Right lobe of liver (tissue), 4 donors: ENCODE results near the gene MYF6.

Source experiments
- POLR2A ChIP-seq: fragments of 450-650 bp; IDR thresholded peaks from one replicate; pipeline ENCODE4 v1.6.1; 2017; ENCODE audit warnings: antibody characterized with exemption, mild to moderate bottlenecking
- TF ChIP-seq, protein P1 (sequence below), 4 donors: fragments of 200-600 bp in 3 of 4; fragments of 450-650 bp in 1 of 4; IDR thresholded peaks; one replicate each; pipeline versions ENCODE4 v1.5.1 to v1.8.0; 2016 to 2022; ENCODE audit warnings: antibody characterized with exemption in 4 of 4, mild to moderate bottlenecking in 2 of 4
- donor health status: DM: no; HTN: no; CAD: no.
- donor health status: DM: no; HTN: no; CAD: no.
- donor health status: DM: no; HTN: yes; CAD: no.

DNA sequence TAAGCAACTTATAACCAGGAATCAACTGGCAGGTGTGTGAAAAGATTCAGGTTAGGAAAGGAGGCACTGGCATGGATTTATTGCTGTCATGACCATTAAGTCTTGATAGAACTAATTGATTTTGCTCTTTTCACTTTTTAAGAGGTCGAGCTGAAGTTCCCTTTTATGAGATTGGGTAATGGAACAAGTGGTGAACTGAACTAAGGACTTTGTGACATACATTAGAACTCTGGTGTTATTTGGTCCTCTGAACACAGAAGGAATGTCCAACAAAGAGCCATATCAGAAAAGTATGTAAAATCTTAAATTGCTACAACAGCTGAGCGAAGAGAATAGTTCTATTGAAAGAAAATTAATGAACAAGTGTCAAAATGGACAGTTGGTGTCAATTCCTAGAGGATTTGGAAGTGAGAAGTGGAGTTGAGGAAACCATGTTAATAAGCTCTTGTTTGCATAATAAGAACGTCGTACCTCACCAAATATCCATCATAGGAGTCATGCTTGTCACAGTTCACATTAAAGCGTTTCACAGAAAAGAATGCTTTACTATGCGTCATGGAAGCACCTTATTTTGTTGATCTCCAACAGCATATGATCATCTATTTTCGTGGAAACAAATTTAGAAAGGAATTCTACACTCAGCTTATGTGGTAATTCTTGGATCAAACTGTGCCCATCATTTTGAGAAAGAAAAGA is 8.4 kb upstream of the MYF6 start:
- TF ChIP-seq POLR2A = no peak
- TF ChIP-seq, protein P1, sequence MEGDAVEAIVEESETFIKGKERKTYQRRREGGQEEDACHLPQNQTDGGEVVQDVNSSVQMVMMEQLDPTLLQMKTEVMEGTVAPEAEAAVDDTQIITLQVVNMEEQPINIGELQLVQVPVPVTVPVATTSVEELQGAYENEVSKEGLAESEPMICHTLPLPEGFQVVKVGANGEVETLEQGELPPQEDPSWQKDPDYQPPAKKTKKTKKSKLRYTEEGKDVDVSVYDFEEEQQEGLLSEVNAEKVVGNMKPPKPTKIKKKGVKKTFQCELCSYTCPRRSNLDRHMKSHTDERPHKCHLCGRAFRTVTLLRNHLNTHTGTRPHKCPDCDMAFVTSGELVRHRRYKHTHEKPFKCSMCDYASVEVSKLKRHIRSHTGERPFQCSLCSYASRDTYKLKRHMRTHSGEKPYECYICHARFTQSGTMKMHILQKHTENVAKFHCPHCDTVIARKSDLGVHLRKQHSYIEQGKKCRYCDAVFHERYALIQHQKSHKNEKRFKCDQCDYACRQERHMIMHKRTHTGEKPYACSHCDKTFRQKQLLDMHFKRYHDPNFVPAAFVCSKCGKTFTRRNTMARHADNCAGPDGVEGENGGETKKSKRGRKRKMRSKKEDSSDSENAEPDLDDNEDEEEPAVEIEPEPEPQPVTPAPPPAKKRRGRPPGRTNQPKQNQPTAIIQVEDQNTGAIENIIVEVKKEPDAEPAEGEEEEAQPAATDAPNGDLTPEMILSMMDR (IDR thresholded peaks at IDR 0.05) = no peak
